Lower leg skin (tissue), 4 donors: ENCODE measurements around the gene PREP. TPM values are rescaled to one million over a fixed set of nuclear protein-coding genes. Genes with fewer than 3 reads are reported as not detected.
"Not testable (repeated sequence)": the region's sequence is repeated elsewhere in the genome, so short reads cannot be mapped to it uniquely, and the experiment has no call there.

Experiments used
- DNase-seq, 2 donors: peaks; one replicate each; pipeline ENCODE4 v3.0.0-alpha.2; 2019; ENCODE audit warnings: low spot score in 2 of 2
- H3K4me3 ChIP-seq: fragments of 200-600 bp; sonication (generic); 2 replicates; pipeline ENCODE4 v1.5.1; 2017; ENCODE audit warnings: mild to moderate bottlenecking, low read depth; ENCODE audit not compliant: poor library complexity, severe bottlenecking
- CTCF ChIP-seq, 3 donors: fragments of 450-650 bp; IDR thresholded peaks; one replicate each; pipeline ENCODE4 v1.5.1; 2016; ENCODE audit warnings: antibody characterized with exemption in 3 of 3, mild to moderate bottlenecking in 3 of 3, moderate library complexity in 2 of 3
- POLR2A ChIP-seq, 2 donors: fragments of 450-650 bp; IDR thresholded peaks; one replicate each; pipeline ENCODE4 v1.6.1; 2016 to 2017; ENCODE audit warnings: antibody characterized with exemption in 2 of 2, mild to moderate bottlenecking in 1 of 2, moderate library complexity in 1 of 2
- WGBS, 2 donors: methylation state at CpG; one replicate each; pipeline ENCODE4 v1.1.5; 2018; 5-methylcytosine and 5-hydroxymethylcytosine counted together
- intact Hi-C: fragments of 100-400 bp; cut with DNase I; formaldehyde crosslinking; loops from one replicate; pipeline ENCODE4 v1.15.0; 2023; ENCODE audit warnings: low total_unique reads
- total RNA-seq, 4 donors: library from RNA; depleted of rRNA; stranded (reverse); fragments of >200 nt; gene quantifications; one replicate each; pipeline ENCODE4 v1.1.0, GENCODE V29; 2016

The PREP gene
- total RNA-seq, 4 donors from 2014 or later, result 33.9 to 39.1 (median 35.1) TPM

DNA sequence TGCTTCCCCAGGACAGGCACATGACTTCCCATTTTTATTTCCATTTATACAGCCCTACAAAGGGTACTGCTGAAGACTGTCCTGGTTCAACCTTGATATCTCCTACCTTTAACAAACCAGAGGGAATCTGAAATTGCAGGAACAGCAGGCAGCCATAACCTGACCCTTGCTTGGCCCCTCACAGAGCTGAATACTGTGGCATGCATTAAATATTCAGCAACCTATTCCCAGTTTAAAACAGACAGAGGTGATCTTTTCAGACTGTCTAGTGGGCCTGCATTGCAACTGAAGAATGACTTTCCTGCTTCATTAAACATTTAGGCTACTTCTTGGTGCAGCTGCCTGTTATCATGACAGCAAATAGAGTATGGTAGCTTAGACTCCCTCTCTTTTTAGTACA lies 146.3 kb downstream of the PREP start:
- TF ChIP-seq CTCF (IDR thresholded peaks at IDR 0.05), result no peak
- no peak overlapping the region for H3K4me3 ChIP-seq
- intact Hi-C loops, result no loop called here
- no peak for DNase-seq

DNA sequence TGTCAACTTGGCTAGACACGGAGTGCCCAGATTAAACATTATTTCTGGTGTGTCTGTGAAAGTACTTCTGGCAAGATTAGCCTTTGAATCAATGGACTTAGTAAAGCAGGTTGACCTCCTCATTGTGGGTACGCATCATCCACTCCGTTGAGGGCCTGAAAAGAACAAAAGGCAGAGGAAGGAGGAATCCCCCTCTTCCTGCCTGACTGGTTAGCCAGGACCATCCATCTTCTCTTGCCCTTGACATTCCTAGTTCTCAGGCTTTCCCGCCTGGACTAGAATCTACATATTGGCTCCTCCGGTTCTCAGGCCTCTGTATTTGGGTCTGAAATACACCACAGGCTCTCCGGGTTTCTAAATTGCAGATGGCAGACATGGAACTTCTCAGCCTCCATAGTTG lies 149.1 kb downstream of the PREP start:
- intact Hi-C loops, result no loop called here
- TF ChIP-seq POLR2A (IDR thresholded peaks at IDR 0.05) (no peak), CTCF (IDR thresholded peaks at IDR 0.05) (no peak)
- H3K4me3 ChIP-seq, result no peak overlapping the region
- no peak for DNase-seq
- 68 to 73% methylated on average over 6 of the region's 6 CpGs for WGBS, 2 donors

DNA sequence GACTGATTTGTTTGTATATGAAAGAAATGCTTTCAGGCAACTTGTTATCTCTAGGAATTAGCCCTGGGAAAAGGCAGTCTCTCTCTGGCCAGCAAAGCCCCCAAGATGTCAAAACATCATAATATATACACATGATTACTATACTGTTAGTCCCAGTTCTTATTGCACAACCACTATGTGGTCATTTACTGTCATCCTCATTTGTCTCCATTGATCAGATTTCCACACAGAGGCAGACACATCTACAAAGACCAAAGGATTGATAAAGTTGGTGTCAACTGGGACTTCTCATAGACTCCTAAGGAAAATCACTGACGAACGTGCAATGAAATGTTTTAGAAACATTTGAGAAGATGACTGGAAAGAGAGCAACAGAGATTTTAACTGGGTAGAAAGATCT lies 151.2 kb downstream of the PREP start:
- 84 to 90% methylated on average over 2 of the region's 2 CpGs for WGBS, 2 donors
- no peak overlapping the region for H3K4me3 ChIP-seq
- intact Hi-C loops, result no loop called here
- DNase-seq, result no peak
- TF ChIP-seq POLR2A (IDR thresholded peaks at IDR 0.05) (no peak), CTCF (IDR thresholded peaks at IDR 0.05) (no peak)

DNA sequence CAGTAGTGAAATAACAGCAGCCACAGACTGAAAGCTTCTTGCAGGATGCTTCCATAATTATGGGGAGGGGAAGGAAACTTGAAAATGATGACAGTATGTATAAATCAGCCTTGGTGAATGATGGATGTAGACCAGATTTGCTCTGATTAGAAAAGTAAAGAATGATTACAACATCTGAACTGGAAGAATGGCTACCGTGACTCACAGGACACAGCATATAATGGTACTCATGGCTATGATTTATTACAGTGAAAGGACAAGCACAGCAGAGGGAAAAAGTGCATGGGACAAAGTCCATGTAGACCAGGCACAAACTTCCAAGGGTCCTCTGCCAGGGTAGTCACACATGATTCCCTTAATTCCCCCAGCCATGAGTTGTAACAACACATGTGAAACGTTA lies 152.3 kb downstream of the PREP start:
- WGBS, 2 donors, result 58 to 74% methylated on average over 2 of the region's 2 CpGs
- TF ChIP-seq CTCF (IDR thresholded peaks at IDR 0.05) (no peak), POLR2A (IDR thresholded peaks at IDR 0.05) (no peak)
- no peak overlapping the region for H3K4me3 ChIP-seq
- no peak for DNase-seq
- intact Hi-C loops, result no loop called here

GRCh38 chr6:105243487-105243886 lies 159.4 kb downstream of the PREP start:
- WGBS, 2 donors, result 53 to 61% methylated on average over 2 of the region's 2 CpGs
- no peak overlapping the region for H3K4me3 ChIP-seq
- DNase-seq, result no peak
- no peak for TF ChIP-seq POLR2A (IDR thresholded peaks at IDR 0.05)
- TF ChIP-seq CTCF (IDR thresholded peaks at IDR 0.05), result no peak
- intact Hi-C loops, result no loop called here

- 76 to 77% methylated on average over 4 to 5 of the region's 5 CpGs for WGBS, 2 donors
- intact Hi-C loops, result no loop called here
- TF ChIP-seq CTCF (IDR thresholded peaks at IDR 0.05) (no peak), POLR2A (IDR thresholded peaks at IDR 0.05) (no peak)
Observed at GRCh38 chr6:105235155-105235554, 167.7 kb downstream of the PREP start.

GRCh38 chr6:105231771-105232170 lies 171.1 kb downstream of the PREP start:
- WGBS, 2 donors, result 93 to 95% methylated on average over 4 of the region's 4 CpGs
- intact Hi-C loops, DNase-seq, H3K4me3 ChIP-seq: not testable (repeated sequence)

More at GRCh38 chr6:105235155-105235554, 167.7 kb downstream of the PREP start:
- no peak overlapping the region for H3K4me3 ChIP-seq
- no peak for DNase-seq
